ENCODE results near the gene TIMM22. TPM values are rescaled to one million over a fixed set of nuclear protein-coding genes. Genes with fewer than 3 reads are reported as not detected.

TIMM22 gene
- polyA plus RNA-seq, 3 donors from 2014 or later = 22.0 to 26.9 (median 24.4) TPM

DNA sequence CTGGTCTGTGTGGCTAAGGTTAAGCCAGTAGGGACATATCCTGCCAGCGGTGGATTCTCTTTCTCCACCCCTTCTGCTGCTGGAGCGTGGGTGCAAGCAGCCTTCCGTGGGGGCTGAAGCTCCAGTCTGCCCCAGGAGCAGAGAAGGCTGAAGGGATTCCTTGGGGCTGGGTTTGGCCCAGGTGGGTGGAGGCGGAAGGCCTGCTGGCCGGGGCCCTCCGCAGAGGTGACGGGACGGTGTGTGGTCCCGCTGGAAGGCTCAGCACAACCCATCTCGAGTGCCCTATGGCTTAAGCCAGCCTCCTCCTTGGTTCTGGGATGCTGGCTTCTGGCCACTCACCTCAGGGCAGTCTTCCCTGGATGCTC, 13.1 kb downstream of the TIMM22 start:
- H3K27me3 Mint-ChIP-seq (ENCODE audit: low read depth in 3 of 3) = peaks cover 2 to 3% (median 2%) of the 10 kb centered on the region in 3 donors
- H3K36me3 Mint-ChIP-seq = peaks cover 0 to 6% (median 4%) of the 10 kb centered on the region in 3 donors

DNA sequence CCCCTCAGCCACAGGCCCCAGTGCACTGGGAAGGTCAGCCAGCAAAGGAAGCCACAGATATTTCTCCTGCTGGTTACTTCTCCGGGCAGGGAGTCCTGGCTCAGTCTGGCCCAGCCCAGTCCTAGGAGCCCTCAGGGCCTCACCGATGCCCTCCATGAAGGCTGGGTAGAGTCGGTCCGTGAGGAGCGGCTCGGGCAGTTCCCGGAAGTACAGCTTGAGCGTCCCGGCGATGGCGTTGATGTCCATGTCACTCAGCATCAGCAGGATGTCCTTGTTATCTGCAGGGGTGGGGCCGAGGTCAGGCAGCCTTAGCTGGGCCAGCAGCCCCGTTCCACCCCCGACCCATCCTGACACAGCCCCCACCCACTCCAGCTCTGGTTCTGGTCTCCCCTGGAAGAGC, 13.7 kb downstream of the TIMM22 start:
- peaks cover 0 to 3% (median 2%) of the 10 kb centered on the region in 3 donors for H3K27me3 Mint-ChIP-seq (ENCODE audit: low read depth in 3 of 3)

More for the DNA sequence above, 13.1 kb downstream of the TIMM22 start:
- DNase-seq = no peak
- Mint-ChIP-seq H3K4me1 (no peaks in the 10 kb centered on the region), H3K27ac (no peak overlapping the region), H3K4me3 (no peak overlapping the region), H3K9me3 (no peaks in the 10 kb centered on the region)

DNA sequence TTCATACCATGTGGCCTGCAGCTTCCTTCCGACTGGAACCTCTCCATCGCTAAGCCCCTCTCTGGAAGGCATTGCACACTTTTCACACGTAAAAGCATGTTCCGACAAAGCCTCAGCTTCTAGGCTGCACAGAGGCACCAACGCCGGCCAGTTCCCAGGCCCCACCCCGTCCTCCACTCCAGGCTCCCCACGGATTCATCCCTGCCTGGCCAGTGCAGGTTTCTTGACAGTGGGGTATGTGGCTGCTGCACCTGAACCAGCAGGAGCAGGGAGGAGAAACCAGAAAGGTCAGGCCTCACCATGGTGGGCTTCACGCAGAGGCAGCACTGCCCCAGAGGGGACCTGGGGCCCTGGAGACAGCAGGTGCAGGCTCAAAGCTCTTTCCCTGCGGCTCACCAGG, 14.2 kb downstream of the TIMM22 start:
- no peak for DNase-seq
- Mint-ChIP-seq H3K9me3 (no peaks in the 10 kb centered on the region), H3K27ac (no peak overlapping the region), H3K27me3 (ENCODE audit: low read depth in 3 of 3) (peaks cover 0 to 3% (median 2%) of the 10 kb centered on the region in 3 donors), H3K4me1 (peaks cover 2 to 4% of the 10 kb centered on the region in 2 donors), H3K36me3 (peaks cover 0 to 4% (median 3%) of the 10 kb centered on the region in 3 donors), H3K4me3 (no peak overlapping the region)

More for the DNA sequence above, 13.7 kb downstream of the TIMM22 start:
- H3K4me1 Mint-ChIP-seq = no peaks in the 10 kb centered on the region
- no peaks in the 10 kb centered on the region for H3K9me3 Mint-ChIP-seq
- no peak overlapping the region for H3K4me3 Mint-ChIP-seq
- peaks cover 0 to 4% (median 3%) of the 10 kb centered on the region in 3 donors for H3K36me3 Mint-ChIP-seq
- DNase-seq = no peak
- no peak overlapping the region for H3K27ac Mint-ChIP-seq

DNA sequence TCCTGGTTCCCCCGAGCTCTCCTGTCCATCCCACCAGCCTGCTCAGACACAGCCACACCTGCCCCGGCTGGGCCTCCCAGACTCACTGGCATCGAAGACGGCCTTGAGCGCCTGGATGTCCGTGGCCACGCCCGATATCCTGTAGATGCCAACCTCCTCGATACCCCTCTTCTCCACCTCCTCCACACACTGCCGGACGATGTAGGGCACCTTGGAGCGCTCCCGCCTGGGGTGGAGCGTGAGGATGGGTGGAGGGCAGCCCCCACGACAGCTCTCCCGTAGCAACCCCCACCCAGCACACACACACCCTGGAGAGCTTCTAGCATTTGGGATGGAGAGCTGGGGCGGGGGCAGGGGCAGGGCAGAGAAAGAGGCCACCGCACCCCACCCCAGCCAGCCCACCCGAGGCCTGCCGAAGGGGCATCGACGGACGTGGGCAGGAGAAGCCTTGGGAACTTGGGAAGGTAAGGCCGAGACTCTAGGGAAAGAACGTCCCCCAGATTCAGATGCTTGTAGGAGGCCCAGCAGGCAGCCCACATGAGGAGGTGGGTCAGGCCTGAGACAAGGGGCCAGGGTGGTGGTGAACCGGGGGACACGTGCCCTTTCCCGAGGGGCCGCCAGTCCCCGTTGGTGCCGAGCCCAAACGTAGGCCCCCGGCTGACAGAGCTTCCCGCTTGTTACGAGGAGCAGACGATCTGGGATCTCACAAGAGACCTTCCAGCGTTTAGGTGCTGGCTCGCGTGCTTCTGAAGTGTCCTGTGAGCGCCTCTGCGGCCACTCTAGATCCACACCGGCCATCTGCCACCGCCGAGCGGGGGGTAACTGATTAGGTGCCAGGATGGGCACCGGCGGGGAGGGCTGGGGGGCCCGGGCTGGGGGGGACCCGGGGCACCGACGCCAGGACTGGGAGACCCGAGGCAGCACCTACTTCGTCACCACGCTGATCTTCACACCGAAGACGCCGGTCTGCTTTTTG, 15.1 kb downstream of the TIMM22 start:
- Mint-ChIP-seq H3K4me3 (no peak overlapping the region), H3K36me3 (peaks cover 0 to 4% (median 3%) of the 10 kb centered on the region in 3 donors), H3K9me3 (no peaks in the 10 kb centered on the region), H3K4me1 (peaks cover 2 to 4% of the 10 kb centered on the region in 2 donors), H3K27ac (peak overlapping the region in 1 of 6 donors; percentile 46), H3K27me3 (ENCODE audit: low read depth in 3 of 3) (peaks cover 0 to 3% (median 2%) of the 10 kb centered on the region in 3 donors)
- DNase-seq = no peak

DNA sequence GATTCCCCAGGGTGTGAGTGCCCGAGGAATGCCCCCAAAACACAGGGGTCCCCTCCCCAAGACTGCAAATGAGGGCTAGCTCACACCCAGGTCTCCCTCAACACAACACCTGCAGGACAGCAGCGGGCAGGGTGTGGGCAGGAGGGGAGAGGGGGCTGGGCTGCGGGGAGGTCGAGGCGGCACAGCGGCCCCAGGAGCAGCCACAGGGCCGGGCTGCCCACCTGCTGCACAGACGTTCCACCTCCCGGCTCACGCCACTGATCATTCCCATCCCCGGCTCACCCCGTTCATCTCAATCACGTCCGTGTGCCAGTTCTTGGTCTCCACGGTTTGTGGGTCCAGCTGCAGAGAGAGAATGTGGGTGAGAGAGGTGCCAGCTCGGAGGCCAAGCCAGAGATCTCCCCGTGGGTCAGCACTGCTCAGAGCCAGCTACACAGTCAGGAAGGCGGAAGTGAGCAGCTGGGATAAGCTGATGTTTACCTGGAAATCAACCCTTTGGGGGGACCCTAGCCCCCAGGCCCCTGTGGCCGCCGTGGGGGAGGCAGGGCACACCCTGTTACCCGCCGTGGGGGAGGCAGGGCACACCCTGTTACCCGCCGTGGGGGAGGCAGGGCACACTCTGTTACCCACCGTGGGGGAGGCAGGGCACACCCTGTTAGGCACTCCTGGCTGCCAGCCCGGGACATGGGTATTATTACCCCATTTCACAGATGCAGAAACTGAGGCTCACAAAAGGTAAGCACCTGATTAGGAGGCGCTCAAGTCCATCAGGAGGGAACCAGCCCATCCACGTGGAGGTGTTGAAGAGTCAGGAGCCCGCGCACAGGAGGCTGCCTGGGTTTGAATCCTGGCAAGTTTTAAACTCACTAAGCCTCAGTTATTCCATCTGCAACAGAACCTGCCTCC, 16.1 kb downstream of the TIMM22 start:
- no peak overlapping the region for H3K27ac Mint-ChIP-seq
- peaks cover 0 to 3% (median 1%) of the 10 kb centered on the region in 3 donors for H3K27me3 Mint-ChIP-seq (ENCODE audit: low read depth in 3 of 3)
- peaks cover 0 to 4% (median under 1%) of the 10 kb centered on the region in 3 donors for H3K36me3 Mint-ChIP-seq
- no peaks in the 10 kb centered on the region for H3K9me3 Mint-ChIP-seq
- H3K4me3 Mint-ChIP-seq = no peak overlapping the region
- H3K4me1 Mint-ChIP-seq = peaks cover 2 to 4% of the 10 kb centered on the region in 2 donors
- DNase-seq = no peak

DNA sequence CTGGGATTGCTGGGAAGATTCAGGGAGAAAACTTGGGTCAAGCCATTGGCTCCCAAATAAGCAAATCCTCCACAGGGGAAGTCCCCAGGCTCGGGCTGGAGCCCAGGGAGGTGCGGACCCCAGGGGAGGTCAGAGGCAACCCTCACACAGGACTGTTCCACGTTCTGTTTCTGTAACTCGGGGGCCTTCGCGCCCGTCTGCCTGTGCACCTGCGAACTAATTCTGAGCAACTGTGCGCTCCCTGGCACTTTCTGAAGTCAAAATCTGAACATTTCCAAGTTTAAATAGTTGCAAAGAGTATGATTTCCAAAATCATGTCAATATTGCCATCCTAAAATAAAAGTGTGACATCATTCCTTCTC, 16.8 kb downstream of the TIMM22 start:
- no peak for DNase-seq
- Mint-ChIP-seq H3K9me3 (no peaks in the 10 kb centered on the region), H3K36me3 (peaks cover 0 to 4% (median 0%) of the 10 kb centered on the region in 3 donors), H3K4me1 (peaks cover 2 to 4% of the 10 kb centered on the region in 2 donors), H3K27me3 (ENCODE audit: low read depth in 3 of 3) (peaks cover 0 to 1% (median 0%) of the 10 kb centered on the region in 3 donors), H3K4me3 (no peak overlapping the region), H3K27ac (peak overlapping the region in 1 of 6 donors; percentile 45)

DNA sequence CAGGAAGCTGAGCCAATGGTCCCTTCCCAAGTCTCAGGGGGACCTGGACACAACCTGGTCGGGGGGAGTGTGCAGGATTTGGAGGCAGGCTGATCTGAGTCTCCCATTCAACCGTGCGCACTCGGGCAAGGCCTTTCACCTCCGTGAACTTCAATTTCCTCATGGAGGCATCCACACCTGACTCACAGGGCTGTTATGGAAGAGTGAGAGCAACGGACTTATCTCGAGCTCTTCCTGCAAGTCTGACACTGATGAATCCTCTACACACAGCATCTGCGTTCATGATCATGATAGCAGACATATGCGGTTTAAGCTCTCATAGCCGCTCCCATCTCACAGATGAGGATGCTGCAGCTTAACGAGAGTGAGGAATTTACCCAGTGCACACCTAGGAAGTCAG, 21.6 kb downstream of the TIMM22 start:
- no peaks in the 10 kb centered on the region for H3K9me3 Mint-ChIP-seq
- H3K36me3 Mint-ChIP-seq = peaks cover 0 to 4% (median 0%) of the 10 kb centered on the region in 3 donors
- H3K27me3 Mint-ChIP-seq (ENCODE audit: low read depth in 3 of 3) = no peaks in the 10 kb centered on the region
- peaks cover 3 to 12% of the 10 kb centered on the region in 2 donors for H3K4me1 Mint-ChIP-seq
- no peak overlapping the region for H3K4me3 Mint-ChIP-seq
- H3K27ac Mint-ChIP-seq = no peak overlapping the region
- no peak for DNase-seq

DNA sequence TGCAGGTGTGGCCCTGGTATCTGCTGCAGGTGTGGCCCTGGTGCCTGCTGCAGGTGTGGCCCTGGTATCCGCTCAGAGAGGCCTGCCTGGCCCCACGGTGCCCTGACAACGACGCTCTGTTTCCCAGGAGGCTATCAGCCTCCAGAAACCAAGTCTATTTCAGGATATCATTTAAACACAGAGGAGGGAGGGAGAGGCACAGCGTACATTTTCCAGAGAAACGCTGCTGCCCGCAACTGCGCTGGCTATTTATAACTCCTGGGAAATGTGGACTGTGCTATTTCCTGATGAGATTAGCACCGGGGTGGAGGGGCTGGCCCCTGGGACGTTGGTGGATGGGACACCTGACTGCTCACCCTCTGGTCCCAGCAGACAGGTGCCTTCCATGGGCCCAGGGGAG, 22.5 kb downstream of the TIMM22 start:
- peaks cover 3 to 12% of the 10 kb centered on the region in 2 donors for H3K4me1 Mint-ChIP-seq

DNA sequence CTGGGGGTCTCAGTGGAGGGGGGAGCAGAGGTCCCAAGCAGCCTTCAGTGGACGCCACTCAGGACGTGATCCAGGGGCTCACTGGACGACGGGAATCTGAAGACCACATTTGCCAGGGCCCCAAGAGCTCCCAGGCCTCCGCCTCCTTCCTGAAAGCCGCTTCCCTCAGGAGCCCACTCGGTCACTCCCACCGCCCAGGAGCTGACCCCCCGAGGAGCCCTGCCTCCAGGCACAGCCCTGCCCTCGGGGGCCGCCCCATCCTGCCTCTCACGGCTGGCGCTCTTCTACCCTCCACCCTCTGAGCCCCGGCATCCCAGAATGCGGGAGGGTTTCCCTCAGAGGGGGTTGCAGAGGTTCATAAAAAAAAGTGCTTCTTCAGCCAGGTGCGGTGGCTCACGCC, 24.2 kb downstream of the TIMM22 start:
- no peaks in the 10 kb centered on the region for H3K9me3 Mint-ChIP-seq
- peaks cover 0 to 1% (median 0%) of the 10 kb centered on the region in 3 donors for H3K27me3 Mint-ChIP-seq (ENCODE audit: low read depth in 3 of 3)
- DNase-seq = no peak
- H3K27ac Mint-ChIP-seq = no peak overlapping the region
- no peak overlapping the region for H3K4me3 Mint-ChIP-seq
- peaks cover 0 to 3% (median 0%) of the 10 kb centered on the region in 3 donors for H3K36me3 Mint-ChIP-seq
- peaks cover 5 to 15% of the 10 kb centered on the region in 2 donors for H3K4me1 Mint-ChIP-seq

More for the DNA sequence above, 22.5 kb downstream of the TIMM22 start:
- Mint-ChIP-seq H3K27ac (peak overlapping the region in 2 of 6 donors; percentile 4 to 5), H3K27me3 (ENCODE audit: low read depth in 3 of 3) (no peaks in the 10 kb centered on the region), H3K36me3 (peaks cover 0 to 4% (median 0%) of the 10 kb centered on the region in 3 donors), H3K4me3 (no peak overlapping the region), H3K9me3 (no peaks in the 10 kb centered on the region)
- DNase-seq = no peak

DNA sequence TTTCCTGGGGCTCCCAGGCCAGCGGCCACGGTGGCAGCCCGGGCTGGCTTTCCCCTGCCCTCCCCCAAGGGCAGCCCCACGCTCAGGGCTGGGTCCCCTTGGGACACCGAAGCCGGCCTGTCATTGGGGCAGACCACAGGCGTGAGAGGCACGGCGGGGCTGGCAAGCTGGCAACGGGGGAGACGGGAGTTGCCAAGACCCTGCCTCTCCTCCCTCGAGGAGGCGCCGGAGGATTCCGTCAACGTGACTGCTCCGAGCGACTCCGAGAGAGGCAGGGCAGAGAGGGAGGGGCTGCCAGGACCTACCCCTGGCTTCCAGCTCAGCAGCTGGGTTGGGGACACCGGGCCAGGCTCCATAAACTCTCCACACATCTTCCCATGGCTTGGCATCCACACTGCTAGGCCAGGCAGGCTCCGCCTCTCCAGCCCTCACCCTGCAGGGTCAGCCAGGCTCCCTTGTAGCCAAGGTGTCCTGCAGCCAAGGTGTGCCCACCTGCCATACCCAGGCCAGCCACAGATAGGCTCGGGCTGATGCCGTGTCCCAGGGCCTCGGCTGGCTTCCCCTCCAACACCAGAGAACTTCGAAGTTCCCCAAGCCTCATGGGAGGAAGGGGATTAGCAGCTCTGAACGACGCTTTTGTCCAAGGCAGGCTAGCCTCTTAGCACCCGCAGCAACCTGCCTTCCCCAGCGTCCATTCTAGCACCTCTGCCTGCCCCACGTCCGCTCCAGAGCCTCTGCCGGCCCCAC, 25.5 kb downstream of the TIMM22 start:
- no peak for DNase-seq

DNA sequence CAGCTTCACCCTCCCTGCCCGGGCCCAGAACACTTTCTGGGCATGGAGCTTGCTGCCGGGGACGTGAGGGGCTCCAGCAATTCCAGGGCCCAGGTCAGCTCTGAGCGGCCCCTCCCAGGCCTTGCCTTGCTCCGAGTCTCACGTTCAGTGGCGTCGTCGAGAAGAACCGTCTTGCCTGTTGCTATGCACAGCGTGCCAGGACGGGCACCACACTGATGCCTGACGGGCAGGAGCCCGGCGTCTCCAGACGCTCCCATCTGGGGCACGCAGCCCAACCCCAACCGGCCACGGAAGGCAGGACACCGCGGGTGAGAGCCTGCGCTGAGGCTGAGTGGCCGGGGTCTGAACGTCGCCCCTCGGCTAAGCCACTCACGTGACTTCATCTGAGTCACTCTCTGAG, 27.1 kb downstream of the TIMM22 start:
- Mint-ChIP-seq H3K27ac (no peak overlapping the region), H3K4me3 (no peak overlapping the region), H3K4me1 (peaks cover 6 to 14% of the 10 kb centered on the region in 2 donors), H3K9me3 (no peaks in the 10 kb centered on the region), H3K36me3 (peaks cover 0 to 3% (median 0%) of the 10 kb centered on the region in 3 donors), H3K27me3 (ENCODE audit: low read depth in 3 of 3) (peaks cover 0 to 1% (median 0%) of the 10 kb centered on the region in 3 donors)
- no peak for DNase-seq

More for the DNA sequence above, 25.5 kb downstream of the TIMM22 start:
- H3K27ac Mint-ChIP-seq = no peak overlapping the region
- H3K4me3 Mint-ChIP-seq = no peak overlapping the region
- H3K27me3 Mint-ChIP-seq (ENCODE audit: low read depth in 3 of 3) = peaks cover 0 to 1% (median 0%) of the 10 kb centered on the region in 3 donors
- H3K36me3 Mint-ChIP-seq = peaks cover 0 to 3% (median 0%) of the 10 kb centered on the region in 3 donors
- H3K9me3 Mint-ChIP-seq = no peaks in the 10 kb centered on the region
- peaks cover 5 to 15% of the 10 kb centered on the region in 2 donors for H3K4me1 Mint-ChIP-seq

DNA sequence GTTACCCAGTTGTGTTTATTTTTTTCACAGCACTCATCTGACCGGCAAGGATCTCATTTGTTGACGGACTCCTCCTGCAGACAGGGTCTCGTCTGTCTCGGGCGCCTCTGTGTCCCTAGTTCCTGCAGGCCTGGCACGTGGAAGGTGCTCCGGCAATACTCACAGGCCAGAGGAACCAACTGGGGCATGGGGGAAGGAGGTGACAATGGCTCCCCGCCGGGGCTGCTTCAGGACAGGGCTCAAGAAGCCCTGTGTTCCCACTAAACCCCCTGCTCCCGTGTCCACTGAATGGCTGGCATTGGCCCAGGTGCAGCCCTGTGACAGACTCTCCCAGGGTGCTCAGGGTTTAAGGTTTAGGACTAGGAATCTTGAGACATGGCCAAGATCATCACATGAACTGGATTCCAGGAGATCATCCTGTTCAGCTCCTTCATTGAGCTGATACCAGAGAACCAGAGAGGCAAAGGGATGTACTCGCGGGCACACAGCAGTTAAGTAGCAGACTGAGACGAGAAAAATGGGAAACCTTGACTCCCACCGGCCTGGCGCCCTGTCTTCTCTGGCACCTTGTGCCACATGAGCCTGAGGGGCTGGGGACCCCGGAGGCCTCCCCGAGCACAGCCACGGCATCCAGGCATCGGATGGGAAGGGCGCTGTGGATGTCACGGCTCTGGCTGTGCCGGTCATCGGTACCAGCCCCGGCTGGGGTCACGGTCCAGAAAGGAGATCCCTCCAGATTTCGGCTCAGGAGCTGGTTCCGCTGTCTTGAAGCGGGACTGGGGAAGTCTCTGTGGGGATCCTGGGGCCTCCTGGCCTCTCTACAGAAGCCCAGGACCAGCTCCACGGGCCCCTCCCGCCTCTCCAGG, 29.0 kb downstream of the TIMM22 start:
- Mint-ChIP-seq H3K9me3 (no peaks in the 10 kb centered on the region), H3K27ac (peak overlapping the region in 1 of 6 donors; percentile 22)

More for the DNA sequence above, 29.0 kb downstream of the TIMM22 start:
- DNase-seq = no peak
- Mint-ChIP-seq H3K4me1 (peaks cover 8% of the 10 kb centered on the region in 2 donors), H3K27me3 (ENCODE audit: low read depth in 3 of 3) (peaks cover 0 to 2% (median 1%) of the 10 kb centered on the region in 3 donors), H3K36me3 (peaks cover 0 to 3% (median 0%) of the 10 kb centered on the region in 3 donors), H3K4me3 (no peak overlapping the region)
